Glomerular endothelial cell (primary cell): Measurements from ENCODE around the gene HOXA9. TPM values are rescaled to one million over a fixed set of nuclear protein-coding genes. Genes with fewer than 3 reads are reported as not detected.

ENCODE experiments used
- DNase-seq: peaks from one replicate; pipeline ENCODE4 v3.0.0-alpha.2; 2011; ENCODE audit warnings: low read depth, low spot score; ENCODE audit errors: extremely low read depth
- total RNA-seq: library from RNA; depleted of rRNA; stranded (reverse); fragments of >200 nt; gene quantifications from 2 replicates; pipeline ENCODE4 v1.2.3, GENCODE V29; 2015

The HOXA9 gene
- total RNA-seq, 1 donor from 2014 or later, result 36.1 TPM

DNA sequence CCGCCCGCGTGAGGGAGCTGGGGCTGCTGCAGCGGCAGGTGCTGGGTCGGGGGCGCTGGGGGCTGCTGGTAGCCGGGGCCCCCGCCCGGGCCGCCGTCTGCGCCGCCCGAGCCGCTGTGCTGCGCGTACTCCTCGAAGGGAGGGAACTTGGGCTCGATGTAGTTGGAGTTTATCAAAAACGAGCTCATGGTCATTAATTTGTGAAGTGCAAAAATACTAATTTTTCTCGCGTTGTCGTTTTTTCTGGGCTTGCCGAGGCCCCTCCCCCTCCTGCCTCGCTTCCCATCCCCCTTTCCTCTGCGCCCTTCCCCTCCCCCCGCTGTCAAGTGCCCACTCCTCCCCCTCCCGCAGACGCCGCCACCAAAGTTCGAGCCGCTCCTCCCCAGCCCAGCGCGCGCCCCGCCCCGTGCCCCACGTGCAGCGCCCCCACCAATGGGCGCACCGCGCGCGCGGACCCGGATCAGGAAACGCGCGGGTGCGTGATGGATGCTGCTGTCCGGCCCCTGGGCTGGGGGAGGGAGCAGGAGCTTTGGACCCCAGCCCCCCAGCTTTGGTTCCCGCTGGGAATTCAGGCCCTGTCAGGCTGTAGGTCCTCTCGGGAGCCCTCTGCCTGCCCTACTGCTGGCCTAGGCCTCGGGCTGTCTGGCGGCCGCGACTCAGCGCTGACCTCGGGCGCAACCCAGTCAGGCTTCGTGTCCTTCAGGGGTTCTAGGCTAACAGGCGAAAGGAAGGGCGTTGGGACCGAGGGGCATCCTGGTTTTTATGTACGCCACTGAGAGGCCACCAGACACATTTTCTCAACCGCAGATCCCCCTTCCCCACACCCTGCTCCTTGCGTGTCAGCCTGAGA, 34.6 kb downstream of the HOXA9 start, which contains the start of gene HOXA4:
HOXA4 (minus strand) TSS at position 218 of the 850 bp plus-strand sequence; CDS start at position 194, 24 bp downstream.
- no peak for DNase-seq

DNA sequence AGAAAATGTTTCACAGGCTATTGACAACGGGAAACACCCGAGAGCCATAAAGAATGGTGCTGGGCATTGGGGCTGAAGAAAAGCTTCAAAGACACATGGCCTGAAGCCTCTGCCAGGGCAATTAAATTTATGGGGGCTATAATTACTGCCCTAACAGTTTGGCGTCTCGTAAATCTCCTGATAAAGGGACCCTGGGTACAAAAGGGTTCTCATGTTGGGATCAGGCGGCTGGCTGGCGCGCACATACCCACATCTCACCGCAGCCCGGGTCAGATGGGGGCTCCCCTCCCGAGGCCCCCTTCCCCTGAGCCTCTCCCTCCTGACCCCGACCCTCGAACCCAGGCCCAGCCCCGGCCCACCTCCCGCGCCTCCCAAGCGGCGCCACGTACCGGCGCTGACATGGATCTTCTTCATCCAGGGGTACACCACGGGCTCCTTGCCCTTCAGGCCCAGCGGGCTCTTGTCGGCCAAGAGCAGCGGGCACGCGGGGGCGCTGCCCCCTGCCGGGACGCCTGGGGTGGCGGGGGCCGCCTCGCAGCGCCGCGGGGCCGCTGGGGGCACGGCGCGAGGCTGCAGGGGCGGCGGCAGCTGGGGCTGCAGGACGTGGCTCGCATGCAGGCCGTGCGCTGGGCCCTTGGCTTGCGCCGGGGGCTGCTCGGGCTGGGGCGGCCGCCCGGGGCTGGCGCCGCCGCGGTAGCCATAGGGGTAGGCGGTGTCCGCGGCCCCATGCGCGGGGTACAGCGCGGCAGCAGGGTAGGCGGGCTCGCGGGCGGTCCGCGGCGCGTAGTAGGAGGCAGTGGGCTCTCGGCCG, 35.4 kb downstream of the HOXA9 start:
- DNase-seq, result no peak

DNA sequence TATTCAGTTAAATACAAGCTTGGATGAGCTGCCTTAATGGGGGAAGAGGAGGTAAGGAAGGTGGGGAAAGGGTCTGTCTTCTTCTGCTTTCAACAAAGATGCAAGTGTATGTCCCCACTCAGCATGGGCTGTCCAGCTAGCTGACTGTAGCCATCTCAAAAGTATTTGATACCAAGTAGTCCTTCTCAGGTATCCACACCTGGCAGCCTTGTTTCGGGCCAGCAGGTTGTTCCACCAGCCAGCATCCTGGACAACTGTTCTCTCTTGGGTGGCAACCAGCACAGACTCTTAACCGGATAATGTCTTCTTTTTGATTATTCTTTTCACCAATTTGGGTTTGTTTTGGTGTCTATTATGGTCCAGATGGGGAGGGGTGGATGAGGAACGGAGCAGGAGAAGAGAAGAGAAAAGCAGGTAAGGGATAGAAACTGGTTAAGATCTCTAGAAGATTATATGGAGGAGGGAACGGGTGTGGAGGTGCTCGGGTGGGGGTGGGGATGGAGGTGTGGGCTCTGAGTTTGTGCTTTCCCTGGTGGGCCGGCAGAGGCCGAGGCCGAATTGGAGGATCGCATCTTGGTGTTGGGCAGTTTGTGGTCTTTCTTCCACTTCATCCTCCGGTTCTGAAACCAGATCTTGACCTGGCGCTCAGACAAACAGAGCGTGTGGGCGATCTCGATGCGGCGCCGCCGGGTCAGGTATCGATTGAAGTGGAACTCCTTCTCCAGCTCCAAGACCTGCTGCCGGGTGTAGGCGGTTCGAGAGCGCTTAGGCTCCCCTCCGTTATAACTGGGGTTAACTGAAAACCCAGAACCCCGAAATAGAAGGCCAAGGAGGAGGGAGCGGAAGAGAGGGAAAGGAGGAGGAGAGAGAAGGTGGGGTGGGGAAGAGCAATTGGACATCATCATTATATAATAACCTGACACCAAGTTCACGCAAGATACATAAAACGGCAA, 36.3 kb downstream of the HOXA9 start:
- DNase-seq, result no peak

DNA sequence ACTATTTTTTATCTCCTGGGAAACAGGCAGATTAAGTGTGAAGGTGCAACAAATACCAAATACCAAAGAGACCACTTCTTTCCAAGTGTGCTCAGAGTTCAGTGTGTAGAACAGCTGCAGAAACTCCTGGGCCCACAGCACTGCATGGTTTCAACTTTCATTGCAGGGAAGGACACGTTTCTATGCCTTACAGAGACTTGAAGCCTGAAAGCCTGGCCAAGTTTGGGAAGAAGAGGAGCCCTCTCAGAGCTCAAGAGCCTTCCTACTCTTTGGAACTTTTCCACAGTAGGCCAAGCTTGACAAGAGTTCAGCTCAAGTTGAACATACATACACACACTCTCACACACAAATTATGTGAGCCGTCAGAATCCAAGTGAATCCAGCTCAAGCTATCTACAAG, 37.3 kb downstream of the HOXA9 start:
- no peak for DNase-seq

DNA sequence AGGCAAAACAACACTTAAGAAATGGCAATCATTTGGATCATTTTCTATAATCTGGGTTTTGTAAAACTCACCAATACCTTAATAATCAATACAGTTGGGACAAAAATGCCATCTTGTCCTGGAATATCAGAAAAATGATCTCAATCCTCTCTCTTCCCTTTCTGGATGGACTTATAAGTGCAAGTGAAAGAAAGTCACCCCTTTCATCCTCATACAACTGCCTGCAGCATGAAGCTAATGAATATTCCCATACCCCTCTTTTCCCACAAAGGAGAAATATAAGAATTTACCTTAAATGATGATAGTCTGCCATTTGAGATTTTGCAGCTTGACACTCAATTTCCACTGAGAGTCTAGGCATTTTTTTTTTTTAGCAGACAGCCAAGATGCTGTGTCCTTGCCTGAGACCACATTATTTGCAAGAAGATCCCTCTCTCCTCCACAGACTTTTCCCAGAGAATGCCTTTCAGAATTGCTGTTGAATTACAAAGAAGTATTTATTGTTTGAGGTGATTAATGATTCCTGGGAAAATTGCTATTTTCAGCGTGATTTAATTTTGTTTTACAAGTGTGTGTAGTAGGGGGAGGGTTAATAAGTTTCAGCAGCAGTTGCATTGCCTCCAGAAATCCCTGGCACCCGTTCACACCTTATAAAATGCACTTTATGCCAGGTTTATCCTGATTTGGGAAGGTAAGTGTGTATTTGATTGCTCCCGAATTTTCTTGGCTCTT, 38.6 kb downstream of the HOXA9 start:
- no peak for DNase-seq

DNA sequence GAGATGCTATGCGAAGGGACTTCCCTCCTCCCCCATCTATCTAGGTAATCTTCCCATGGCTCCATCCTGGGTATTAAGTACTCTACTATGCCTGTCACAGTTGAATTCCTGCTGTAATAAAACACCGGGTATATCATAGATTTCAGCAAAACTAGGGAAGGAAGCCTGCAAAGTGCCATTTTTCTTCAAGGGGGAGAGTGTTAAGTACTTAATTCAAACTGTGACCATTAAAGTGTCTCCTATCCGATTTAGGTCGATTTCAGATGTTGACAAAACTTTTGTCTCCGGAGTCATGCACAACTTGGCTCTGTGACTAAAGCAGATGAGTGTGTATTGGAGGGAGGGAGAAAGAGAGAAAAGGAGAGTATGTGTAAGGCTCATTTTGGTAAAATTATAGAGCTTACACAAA, 39.3 kb downstream of the HOXA9 start:
- DNase-seq, result no peak

DNA sequence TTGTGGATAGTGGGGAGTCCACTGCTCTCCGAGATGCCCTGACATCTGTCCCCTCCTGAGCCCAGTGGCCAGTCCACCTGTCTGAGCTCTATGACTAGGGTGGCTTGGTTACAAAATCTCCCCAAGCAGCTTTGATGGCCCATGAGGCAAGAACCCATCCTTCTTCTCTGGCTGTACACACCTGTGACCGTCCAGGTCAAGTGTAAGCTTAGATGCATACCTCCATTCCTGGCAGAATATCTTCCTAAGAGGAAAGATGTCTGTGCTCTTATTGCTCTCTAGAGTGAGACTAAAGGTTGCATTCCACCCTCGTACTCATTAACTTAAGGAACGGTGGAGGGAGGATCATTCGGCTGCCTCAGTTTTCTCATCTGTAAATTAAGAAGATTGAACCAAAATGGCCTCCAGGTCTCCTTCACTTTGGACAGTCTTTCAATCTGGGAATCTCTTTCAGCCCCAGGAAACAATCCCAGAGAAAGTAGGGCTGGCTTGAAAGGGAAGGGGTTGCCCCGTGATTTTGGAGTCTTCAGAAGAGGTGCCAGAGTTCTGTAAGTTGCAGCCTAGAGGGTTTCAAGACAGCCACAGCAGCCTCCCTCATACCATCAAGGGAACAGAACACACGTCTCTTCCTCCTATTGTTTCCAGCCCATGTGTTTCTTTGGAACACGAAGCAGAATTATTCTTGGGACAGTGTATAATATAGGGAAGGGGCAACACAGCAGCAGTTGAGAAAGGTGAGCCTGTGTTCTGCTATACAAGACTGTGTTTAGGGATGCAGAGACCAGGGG, 40.2 kb downstream of the HOXA9 start:
- no peak for DNase-seq

DNA sequence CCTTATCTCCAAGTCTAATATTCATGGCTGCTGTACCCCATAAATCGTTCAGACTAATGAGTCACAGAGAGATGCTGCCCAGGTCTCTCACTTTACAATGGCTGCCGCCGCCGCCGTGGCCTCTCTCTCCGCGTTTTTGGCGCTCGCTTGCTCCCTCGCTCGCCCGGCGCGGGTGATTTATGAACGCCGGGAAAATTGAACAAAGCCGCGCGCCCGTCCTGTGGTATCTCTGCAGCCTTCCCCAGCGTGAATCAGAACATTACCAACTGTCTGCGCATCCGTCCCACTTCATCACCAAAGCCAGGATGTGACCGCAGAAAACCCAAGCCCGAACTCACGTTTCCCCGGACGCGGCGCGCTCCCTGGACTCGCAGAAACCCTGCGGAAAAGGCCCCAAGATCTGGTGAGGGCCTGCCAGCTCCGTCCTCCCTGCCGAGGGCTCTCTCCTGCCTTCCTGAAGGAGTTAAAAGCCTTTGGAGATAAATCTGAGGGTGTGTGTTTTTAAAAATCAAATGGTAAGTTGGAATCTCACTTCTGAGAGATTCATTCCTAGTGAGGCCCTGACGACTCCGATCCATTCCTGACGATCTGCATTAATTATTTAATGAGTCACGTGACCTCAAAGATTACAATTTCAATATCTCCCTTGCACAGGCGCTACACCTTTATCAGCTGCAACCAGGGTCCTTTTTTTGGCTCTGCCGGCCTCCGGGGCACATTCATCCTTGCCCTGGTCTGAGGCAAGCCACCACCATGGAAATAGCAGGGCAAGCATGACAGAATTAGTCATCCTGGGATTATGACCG, 41.0 kb downstream of the HOXA9 start:
- DNase-seq, result no peak

DNA sequence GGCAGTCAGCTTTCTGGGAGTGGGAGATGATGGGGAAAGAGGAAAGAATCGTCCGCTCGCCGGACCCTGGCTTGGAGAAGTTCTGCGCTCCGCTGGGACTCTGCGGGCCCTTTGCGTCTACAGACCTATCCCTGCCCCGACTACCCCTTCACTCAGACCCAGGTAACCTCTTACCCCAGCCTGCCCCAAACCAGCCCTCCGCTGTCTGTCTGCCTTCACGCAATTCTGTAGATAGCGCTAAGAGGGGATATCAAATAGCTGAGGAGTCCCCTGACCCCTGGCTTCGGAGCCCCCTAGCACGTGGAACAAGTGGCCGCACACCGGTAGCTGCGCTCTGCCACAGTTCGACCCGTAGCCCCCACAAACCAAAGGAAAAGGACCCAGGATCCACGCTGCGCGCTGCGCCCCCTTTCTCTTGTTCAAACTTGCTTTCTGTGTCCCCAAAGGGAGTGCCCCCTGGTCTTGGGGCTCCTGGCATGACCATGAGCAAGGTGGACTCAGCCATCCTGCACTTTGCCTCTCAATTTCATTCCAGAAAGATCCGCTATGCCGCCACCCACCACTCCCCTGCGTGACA, 41.8 kb downstream of the HOXA9 start:
- no peak for DNase-seq

DNA sequence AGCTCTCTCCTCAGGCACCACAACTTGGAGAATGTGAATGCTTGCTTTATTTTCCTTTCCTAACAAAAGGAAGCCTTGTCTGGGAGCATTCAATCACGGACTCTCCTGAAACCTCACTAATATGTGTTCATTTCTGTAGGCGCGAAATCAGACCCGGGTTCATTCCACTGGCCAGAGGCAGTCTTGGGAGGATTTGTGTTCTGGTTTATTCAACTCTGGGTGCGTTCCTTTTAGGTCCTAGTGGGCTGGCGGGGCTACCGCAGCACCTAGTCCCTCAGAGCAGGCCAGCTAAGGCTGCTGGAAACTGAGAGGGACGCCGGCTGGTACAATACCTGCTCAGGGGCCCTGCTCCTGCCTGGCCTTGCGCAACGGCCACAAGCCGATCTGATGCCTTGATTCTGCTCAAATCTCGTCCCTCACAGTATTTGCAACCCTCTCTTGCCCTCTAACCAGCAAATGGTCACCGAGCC, 42.3 kb downstream of the HOXA9 start:
- no peak for DNase-seq

DNA sequence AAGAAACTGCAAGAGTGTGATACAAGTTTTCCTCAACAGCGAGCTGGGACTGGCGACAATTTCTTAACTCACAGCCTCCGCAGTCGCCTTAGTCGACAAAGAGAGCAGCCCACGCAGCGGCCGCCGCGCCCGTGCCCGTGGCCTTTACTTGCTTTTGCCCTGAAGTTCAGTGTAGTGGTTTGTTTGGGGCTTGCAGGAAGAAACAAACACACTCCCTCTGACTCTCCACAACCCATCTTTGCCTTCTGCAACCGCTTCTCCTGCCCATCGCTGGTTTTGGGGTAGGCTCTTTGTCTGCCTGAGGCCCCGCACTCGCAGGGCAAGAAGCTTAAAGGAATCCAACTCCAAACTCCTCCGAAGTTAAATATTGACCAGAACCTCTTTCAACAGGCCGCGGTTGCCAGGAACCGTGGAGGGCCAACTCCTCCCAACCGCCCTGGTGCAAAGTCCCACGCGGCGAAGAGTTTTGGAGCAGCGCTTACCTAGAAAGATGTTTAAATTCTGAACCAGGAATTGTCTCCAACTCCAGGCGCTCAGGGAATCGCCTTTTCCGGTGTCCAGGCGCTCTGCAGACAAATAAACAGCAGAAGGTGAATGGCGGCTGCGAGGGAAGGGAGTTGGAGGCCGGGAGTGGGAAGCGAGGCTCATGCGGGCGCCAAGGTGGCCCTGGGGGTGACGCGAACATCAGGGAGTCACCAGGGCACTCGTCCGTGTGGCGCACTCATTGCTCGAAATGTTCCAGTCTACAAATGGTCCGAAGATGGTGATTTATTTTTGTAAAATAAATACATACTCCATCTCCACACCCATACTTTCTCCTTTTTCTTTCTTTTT, 43.0 kb downstream of the HOXA9 start:
- DNase-seq, result no peak

DNA sequence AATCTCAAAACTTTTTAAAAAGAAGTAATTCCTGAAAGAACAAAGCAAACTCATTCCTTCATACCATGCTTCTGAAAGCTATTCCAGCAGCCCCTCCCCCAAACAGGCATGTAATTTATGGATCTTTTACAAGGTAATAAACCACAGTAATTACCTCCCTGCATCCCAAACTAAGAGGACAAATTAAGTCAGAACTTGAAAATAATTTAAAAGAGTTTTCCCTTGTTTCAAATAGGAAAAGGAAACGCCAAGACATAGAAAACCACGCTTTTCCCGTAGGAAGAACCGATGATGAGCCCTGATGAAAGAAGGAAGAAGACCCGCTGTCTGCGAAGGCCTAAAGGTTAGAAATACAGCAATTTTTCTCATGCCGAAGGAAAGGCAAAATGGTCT, 43.7 kb downstream of the HOXA9 start:
- no peak for DNase-seq

DNA sequence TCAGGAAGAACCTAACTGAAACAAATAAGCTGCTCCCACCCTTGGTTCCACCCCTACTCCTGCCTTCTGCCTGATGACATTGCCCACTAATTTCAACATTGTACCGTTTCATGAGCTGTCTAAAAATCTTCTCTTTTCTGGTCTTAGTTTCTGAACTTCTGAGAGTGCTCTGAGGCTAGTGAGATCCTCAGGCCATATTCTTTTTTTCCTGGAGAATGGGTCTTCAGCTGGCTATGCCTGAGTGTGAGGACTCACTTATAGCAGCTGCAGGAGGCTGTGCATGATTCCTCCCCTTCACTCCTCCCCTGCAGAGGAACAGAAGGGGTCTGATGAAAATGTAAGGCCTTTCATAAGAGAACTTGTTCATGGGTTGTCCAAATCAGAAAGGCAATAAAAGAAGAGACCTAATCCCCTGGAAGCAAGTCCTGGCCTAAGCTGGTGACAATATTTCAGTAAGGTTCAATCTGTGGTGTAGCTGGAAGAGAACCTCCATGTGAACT, 45.9 kb downstream of the HOXA9 start:
- no peak for DNase-seq

DNA sequence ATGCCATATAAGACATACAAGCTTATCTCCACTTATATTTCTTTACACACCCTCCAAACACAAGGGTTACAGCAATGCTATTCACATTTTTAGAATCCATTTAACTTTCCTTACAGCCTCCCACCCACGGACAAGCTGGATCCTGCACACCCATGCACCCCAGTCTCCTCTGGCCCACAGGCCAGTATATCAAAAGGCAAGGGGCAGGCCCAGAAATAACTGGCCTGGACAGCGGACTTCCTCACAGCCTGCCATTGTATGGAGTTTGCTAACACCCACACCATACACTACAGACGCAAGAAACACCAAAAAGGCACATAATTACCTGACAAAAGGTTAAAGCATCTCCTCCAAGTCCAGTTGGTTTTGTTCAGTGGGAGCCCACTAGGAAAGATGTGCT, 46.8 kb downstream of the HOXA9 start:
- DNase-seq, result no peak

DNA sequence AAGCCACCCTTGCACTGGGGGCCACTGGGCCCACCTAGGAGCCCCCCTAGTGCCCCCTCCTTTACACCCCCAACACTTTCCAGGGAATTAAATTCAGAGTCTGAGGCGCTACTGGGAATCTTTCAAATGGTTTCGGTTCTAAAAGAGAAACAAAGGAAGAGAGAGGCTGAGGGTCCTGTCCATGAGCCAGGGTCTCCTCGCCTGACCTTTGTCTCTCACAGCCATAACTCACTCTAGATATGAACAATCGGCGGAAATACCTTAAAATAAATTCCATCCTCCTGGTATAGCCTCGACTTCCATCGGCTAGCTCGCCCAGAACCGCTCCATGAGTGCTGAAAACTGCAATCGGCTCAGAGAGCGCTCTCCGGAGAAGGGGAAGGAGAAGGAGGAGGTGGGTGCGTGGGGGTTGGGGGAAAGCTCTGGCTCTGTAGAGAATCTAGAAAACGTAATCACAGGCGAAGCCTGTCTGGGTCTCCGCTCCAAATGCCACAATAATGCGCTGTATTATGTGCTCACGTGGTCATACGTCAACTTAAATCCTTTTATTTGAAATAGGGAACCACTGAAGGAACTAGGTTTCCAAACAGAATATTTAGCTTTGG, 47.3 kb downstream of the HOXA9 start:
- no peak for DNase-seq
